ENCODE results near the gene GRSF1. TPM values are rescaled to one million over a fixed set of nuclear protein-coding genes. Genes with fewer than 3 reads are reported as not detected.

GRSF1 gene
- total RNA-seq, 1 donor from 2014 or later = 78.5 TPM

DNA sequence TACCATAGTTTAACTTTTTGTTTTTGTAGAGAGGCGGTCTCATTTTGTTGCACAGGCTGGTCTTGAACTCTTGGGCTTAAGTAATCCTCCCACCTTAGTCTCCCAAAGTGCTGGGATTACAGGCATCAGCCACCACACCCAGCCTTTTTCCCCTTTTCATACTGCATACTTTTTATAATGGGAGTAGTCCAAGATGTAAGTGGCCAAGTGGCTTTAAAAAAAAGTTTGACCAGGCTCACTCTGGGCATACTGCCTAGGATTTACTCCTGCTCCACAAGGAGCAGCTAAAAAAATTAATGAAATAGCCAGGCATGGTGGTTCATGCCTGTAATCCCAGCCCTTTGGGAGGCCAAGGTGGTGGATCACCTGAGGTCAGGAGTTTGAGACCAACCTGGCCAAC is 6.0 kb downstream of the GRSF1 start:
- TF ChIP-seq, protein P1, sequence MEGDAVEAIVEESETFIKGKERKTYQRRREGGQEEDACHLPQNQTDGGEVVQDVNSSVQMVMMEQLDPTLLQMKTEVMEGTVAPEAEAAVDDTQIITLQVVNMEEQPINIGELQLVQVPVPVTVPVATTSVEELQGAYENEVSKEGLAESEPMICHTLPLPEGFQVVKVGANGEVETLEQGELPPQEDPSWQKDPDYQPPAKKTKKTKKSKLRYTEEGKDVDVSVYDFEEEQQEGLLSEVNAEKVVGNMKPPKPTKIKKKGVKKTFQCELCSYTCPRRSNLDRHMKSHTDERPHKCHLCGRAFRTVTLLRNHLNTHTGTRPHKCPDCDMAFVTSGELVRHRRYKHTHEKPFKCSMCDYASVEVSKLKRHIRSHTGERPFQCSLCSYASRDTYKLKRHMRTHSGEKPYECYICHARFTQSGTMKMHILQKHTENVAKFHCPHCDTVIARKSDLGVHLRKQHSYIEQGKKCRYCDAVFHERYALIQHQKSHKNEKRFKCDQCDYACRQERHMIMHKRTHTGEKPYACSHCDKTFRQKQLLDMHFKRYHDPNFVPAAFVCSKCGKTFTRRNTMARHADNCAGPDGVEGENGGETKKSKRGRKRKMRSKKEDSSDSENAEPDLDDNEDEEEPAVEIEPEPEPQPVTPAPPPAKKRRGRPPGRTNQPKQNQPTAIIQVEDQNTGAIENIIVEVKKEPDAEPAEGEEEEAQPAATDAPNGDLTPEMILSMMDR (IDR thresholded peaks at IDR 0.05; ENCODE audit: unreplicated experiment) = no peak
- Mint-ChIP-seq H3K27ac (no peak overlapping the region), H3K9me3 (no peaks in the 10 kb centered on the region), H3K27me3 (ENCODE audit: low read depth) (no peaks in the 10 kb centered on the region), H3K36me3 (peaks cover 32% of the 10 kb centered on the region), H3K4me1 (peaks cover 9% of the 10 kb centered on the region), H3K4me3 (no peak overlapping the region)
- no peak for DNase-seq (ENCODE audit: low spot score in 2 of 2, unreplicated experiment in 2 of 2)

DNA sequence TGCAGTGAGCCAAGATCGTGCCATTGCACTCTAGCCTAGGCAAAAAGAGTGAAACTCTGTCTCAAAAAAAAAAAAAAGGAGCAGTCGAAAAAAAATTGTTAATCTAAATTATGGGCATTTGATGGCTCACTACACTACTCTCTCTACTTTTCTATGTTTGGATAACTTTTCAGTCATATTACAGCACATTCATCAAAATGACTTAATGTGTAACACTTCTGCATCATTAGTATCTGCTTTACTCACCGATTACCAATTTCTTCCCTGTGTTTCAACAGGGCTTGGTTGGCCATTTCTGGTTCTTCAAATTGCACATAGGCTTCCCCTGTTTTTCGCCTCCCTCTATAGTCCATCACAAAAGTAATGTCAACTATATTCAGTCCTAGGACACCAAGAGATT is 8.4 kb downstream of the GRSF1 start:
- Mint-ChIP-seq H3K4me1 (peaks cover 2% of the 10 kb centered on the region), H3K36me3 (peaks cover 41% of the 10 kb centered on the region), H3K27me3 (ENCODE audit: low read depth) (no peaks in the 10 kb centered on the region), H3K27ac (no peak overlapping the region), H3K9me3 (no peaks in the 10 kb centered on the region), H3K4me3 (no peak overlapping the region)
- TF ChIP-seq, protein P1 (IDR thresholded peaks at IDR 0.05; ENCODE audit: unreplicated experiment) = no peak
- no peak for DNase-seq (ENCODE audit: low spot score in 2 of 2, unreplicated experiment in 2 of 2)

DNA sequence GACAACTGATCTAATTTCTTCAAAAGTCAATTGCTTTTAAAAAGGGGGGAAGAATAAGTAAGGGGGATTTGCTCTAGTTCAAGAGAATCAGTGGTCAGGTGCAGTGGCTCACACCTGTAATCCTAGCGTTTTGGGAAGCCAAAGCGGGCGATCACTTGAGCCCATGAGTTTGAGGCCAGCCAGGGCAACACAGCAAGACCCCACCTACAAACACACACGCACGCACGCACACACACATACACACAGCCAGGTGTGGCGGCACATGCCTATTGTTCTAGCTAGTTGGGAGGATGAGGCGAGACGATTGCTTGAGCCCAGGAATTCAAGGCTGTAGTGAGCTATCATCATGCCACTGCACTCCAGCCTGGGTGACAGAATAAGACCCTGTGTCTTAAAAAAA is 9.6 kb downstream of the GRSF1 start:
- TF ChIP-seq, protein P1 (IDR thresholded peaks at IDR 0.05; ENCODE audit: unreplicated experiment) = no peak
- Mint-ChIP-seq H3K36me3 (peaks cover 49% of the 10 kb centered on the region), H3K9me3 (no peaks in the 10 kb centered on the region), H3K4me1 (no peaks in the 10 kb centered on the region), H3K27ac (no peak overlapping the region), H3K4me3 (no peak overlapping the region), H3K27me3 (ENCODE audit: low read depth) (no peaks in the 10 kb centered on the region)
- no peak for DNase-seq (ENCODE audit: low spot score in 2 of 2, unreplicated experiment in 2 of 2)

DNA sequence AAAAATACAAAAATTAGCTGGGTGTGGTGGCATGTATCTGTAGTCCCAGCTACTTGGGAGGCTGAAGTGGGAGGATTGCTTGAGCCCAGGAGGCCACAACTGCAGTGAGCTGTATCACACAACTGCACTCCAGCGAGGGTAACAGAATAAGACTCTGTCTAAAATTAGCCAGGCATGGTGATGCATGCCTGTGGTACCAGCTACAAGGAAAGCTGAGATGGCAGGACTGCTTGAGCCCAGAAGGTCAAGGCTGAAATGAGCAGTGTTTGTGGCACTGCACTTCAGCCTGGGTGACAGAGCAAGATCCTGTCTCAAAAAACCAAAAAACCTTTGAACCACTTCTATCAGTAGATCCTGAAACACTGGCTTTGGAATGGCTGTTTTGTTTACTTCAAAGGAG is 10.2 kb downstream of the GRSF1 start:
- TF ChIP-seq, protein P1 (IDR thresholded peaks at IDR 0.05; ENCODE audit: unreplicated experiment) = no peak
- H3K36me3 Mint-ChIP-seq = peaks cover 50% of the 10 kb centered on the region
- no peaks in the 10 kb centered on the region for H3K4me1 Mint-ChIP-seq
- H3K4me3 Mint-ChIP-seq = no peak overlapping the region
- H3K9me3 Mint-ChIP-seq = no peaks in the 10 kb centered on the region
- no peak for DNase-seq (ENCODE audit: low spot score in 2 of 2, unreplicated experiment in 2 of 2)
- H3K27me3 Mint-ChIP-seq (ENCODE audit: low read depth) = no peaks in the 10 kb centered on the region
- H3K27ac Mint-ChIP-seq = no peak overlapping the region

DNA sequence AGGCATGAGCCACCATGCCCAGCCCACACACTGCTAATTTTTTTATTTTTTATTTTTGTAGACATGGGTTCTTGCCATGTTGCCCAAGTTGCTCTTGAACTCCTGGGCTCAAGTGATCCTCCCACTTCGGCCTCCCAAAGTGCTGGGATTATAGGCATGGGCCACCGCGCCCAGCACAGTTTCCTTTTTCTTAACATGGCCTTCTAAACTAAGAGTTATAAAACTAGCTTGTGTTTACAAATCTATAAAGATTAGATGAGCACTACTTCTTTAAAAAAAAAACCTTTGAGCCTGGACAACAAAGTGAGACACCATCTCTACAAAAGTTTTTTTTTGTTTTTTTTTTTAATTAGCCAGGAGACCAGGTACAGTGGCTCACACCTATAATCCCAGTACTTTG is 10.7 kb downstream of the GRSF1 start:
- no peaks in the 10 kb centered on the region for H3K9me3 Mint-ChIP-seq
- H3K36me3 Mint-ChIP-seq = peaks cover 53% of the 10 kb centered on the region
- no peaks in the 10 kb centered on the region for H3K27me3 Mint-ChIP-seq (ENCODE audit: low read depth)
- H3K27ac Mint-ChIP-seq = no peak overlapping the region
- DNase-seq (ENCODE audit: low spot score in 2 of 2, unreplicated experiment in 2 of 2) = no peak
- H3K4me3 Mint-ChIP-seq = no peak overlapping the region
- TF ChIP-seq, protein P1 (IDR thresholded peaks at IDR 0.05; ENCODE audit: unreplicated experiment) = no peak
- H3K4me1 Mint-ChIP-seq = no peaks in the 10 kb centered on the region

DNA sequence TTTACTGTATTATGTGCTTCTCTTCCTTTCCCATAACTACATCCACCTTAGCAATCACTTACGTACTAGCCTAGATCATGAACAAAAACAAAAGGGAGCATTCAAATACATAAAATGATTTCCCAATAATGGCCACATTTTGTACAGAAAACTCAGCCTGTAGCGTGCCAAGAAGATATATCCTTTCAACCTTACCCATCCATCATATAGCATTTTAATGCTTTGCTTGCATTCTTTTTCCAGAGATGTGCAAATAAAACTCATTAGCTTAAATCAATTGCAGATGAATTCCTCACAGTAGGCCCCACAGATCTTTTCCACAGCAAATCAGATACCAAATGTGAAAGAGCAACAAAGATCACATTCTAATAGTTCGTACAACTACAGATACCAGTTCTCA is 20.8 kb downstream of the GRSF1 start:
- TF ChIP-seq, protein P1 (IDR thresholded peaks at IDR 0.05; ENCODE audit: unreplicated experiment) = no peak
- H3K36me3 Mint-ChIP-seq = peaks cover 35% of the 10 kb centered on the region
- no peaks in the 10 kb centered on the region for H3K27me3 Mint-ChIP-seq (ENCODE audit: low read depth)
- H3K4me1 Mint-ChIP-seq = no peaks in the 10 kb centered on the region
- no peak overlapping the region for H3K4me3 Mint-ChIP-seq
- no peak overlapping the region for H3K27ac Mint-ChIP-seq
- no peaks in the 10 kb centered on the region for H3K9me3 Mint-ChIP-seq
- no peak for DNase-seq (ENCODE audit: low spot score in 2 of 2, unreplicated experiment in 2 of 2)
